Activated naive CD8-positive, alpha-beta T cell treated with anti-CD3 and anti-CD28 coated beads, Interleukin-2, amount 10 ng/mL, durations not matched to agents 7 days and 5 days (primary cell): ENCODE data around the gene LIAS. TPM values are rescaled to one million over a fixed set of nuclear protein-coding genes. Genes with fewer than 3 reads are reported as not detected.
"Not testable (repeated sequence)": the region's sequence is repeated elsewhere in the genome, so short reads cannot be mapped to it uniquely, and the experiment has no call there.

Source experiments
- ATAC-seq: fragments of 150-1000 bp; cut with Tn5 transposase; one replicate; pipeline ENCODE4 v1.10.0; 2021; ENCODE audit warnings: low read depth, moderate library complexity
- POLR2A ChIA-PET: fragments of 350-600 bp; sonication (Branson Sonifier 250); formaldehyde crosslinking; loops from one replicate; lab custom pipeline; 2021; ENCODE audit warnings: antibody characterized with exemption; lab: Charles Lee
- DNase-seq: peaks from one replicate; pipeline ENCODE4 v3.0.0; 2021
- H3K27ac Mint-ChIP-seq: one replicate; pipeline ENCODE4 v1.8.0; 2022; ENCODE audit warnings: mild to moderate bottlenecking, mixed read lengths
- H3K27me3 Mint-ChIP-seq: one replicate; pipeline ENCODE4 v1.8.0; 2022; ENCODE audit warnings: mild to moderate bottlenecking, moderate library complexity, mixed read lengths
- H3K36me3 Mint-ChIP-seq: one replicate; pipeline ENCODE4 v1.8.0; 2021; ENCODE audit warnings: mild to moderate bottlenecking, mixed read lengths
- H3K4me1 Mint-ChIP-seq: one replicate; pipeline ENCODE4 v1.8.0; 2021; ENCODE audit warnings: mixed read lengths
- H3K4me3 Mint-ChIP-seq: one replicate; pipeline ENCODE4 v1.8.0; 2022; ENCODE audit warnings: mild to moderate bottlenecking, moderate library complexity, mixed read lengths
- H3K9me3 Mint-ChIP-seq: one replicate; pipeline ENCODE4 v1.8.0; 2021; ENCODE audit warnings: mixed read lengths
- total RNA-seq, 2 experiments: library from RNA; stranded (reverse); gene quantifications; one replicate each; pipeline ENCODE4 v1.2.3, GENCODE V29; 2021

LIAS gene
- total RNA-seq, 2 experiments from 2014 or later = 16.0 to 18.0 TPM

GRCh38 chr4:39442998-39443397 lies 15.9 kb upstream of the LIAS start:
- POLR2A ChIA-PET = no interaction called here
- no peak for ATAC-seq

GRCh38 chr4:39446483-39446841 lies 12.4 kb upstream of the LIAS start:
- POLR2A ChIA-PET = interaction anchor here (0.5 to 2.8 kb wide), 3 partner anchors 9 to 14 kb away, joined by 3 to 15 read pairs (median 4); partner anchors contain the start of genes LIAS and RPL9
- no peak for DNase-seq
- Mint-ChIP-seq H3K9me3 (no peaks in the 10 kb centered on the region), H3K27me3 (peaks cover 2% of the 10 kb centered on the region), H3K27ac (peak overlapping the region; percentile 12), H3K36me3 (peaks cover 11% of the 10 kb centered on the region), H3K4me1 (peaks cover 10% of the 10 kb centered on the region), H3K4me3 (no peak overlapping the region)
- no peak for ATAC-seq

More at GRCh38 chr4:39442998-39443397, 15.9 kb upstream of the LIAS start:
- Mint-ChIP-seq H3K27me3 (peaks cover 13% of the 10 kb centered on the region), H3K4me3 (no peak overlapping the region), H3K36me3 (no peaks in the 10 kb centered on the region), H3K4me1 (peaks cover 4% of the 10 kb centered on the region), H3K9me3 (no peaks in the 10 kb centered on the region), H3K27ac (no peak overlapping the region)
- no peak for DNase-seq

GRCh38 chr4:39446842-39447573 lies 11.8 kb upstream of the LIAS start:
- Mint-ChIP-seq H3K9me3 (no peaks in the 10 kb centered on the region), H3K27ac (peak overlapping the region; percentile 34), H3K4me1 (peaks cover 11% of the 10 kb centered on the region), H3K27me3 (peaks cover 2% of the 10 kb centered on the region), H3K36me3 (peaks cover 15% of the 10 kb centered on the region), H3K4me3 (peak overlapping the region; percentile 63)
- DNase-seq = peak; percentile 62
- POLR2A ChIA-PET = interaction anchor here (0.7 to 2.8 kb wide), 2 partner anchors 10 to 12 kb away, joined by 3 to 15 read pairs; partner anchors contain the start of genes LIAS and RPL9
- ATAC-seq = peak; percentile 90

GRCh38 chr4:39450618-39451017 lies 8.2 kb upstream of the LIAS start:
- Mint-ChIP-seq H3K36me3 (peaks cover 41% of the 10 kb centered on the region), H3K27ac (no peak overlapping the region), H3K4me1 (peaks cover 24% of the 10 kb centered on the region), H3K9me3 (no peaks in the 10 kb centered on the region), H3K4me3 (no peak overlapping the region), H3K27me3 (peaks cover under 1% of the 10 kb centered on the region)
- POLR2A ChIA-PET = interaction anchor here (0.7 kb wide), 1 partner anchor 344 kb away, joined by 3 read pairs; no protein-coding TSS in a partner anchor
- ATAC-seq = no peak
- DNase-seq = no peak

- no peaks in the 10 kb centered on the region for H3K27me3 Mint-ChIP-seq
- no peaks in the 10 kb centered on the region for H3K9me3 Mint-ChIP-seq
- no peak overlapping the region for H3K27ac Mint-ChIP-seq
- H3K4me3 Mint-ChIP-seq = no peak overlapping the region
- H3K36me3 Mint-ChIP-seq = peaks cover 45% of the 10 kb centered on the region
- H3K4me1 Mint-ChIP-seq = peaks cover 28% of the 10 kb centered on the region
- POLR2A ChIA-PET = interaction anchor here (0.7 to 1.0 kb wide), 2 partner anchors 86 to 343 kb away, joined by 3 to 4 read pairs; no protein-coding TSS in a partner anchor
- no peak for ATAC-seq
- DNase-seq = no peak
These were observed 7.3 kb upstream of the LIAS start for GRCh38 chr4:39451423-39452023.

GRCh38 chr4:39452153-39452859 lies 6.5 kb upstream of the LIAS start:
- no peak for ATAC-seq
- POLR2A ChIA-PET = interaction anchor here (1.0 kb wide), 1 partner anchor 87 kb away, joined by 4 read pairs; no protein-coding TSS in a partner anchor
- no peaks in the 10 kb centered on the region for H3K9me3 Mint-ChIP-seq
- DNase-seq = no peak
- no peak overlapping the region for H3K4me3 Mint-ChIP-seq
- peaks cover 53% of the 10 kb centered on the region for H3K36me3 Mint-ChIP-seq
- H3K4me1 Mint-ChIP-seq = peaks cover 34% of the 10 kb centered on the region
- no peaks in the 10 kb centered on the region for H3K27me3 Mint-ChIP-seq
- H3K27ac Mint-ChIP-seq = no peak overlapping the region

- peaks cover 37% of the 10 kb centered on the region for H3K4me1 Mint-ChIP-seq
- H3K9me3 Mint-ChIP-seq = no peaks in the 10 kb centered on the region
- DNase-seq (no peak), ATAC-seq (no peak)
- H3K36me3 Mint-ChIP-seq = peaks cover 58% of the 10 kb centered on the region
- H3K27me3 Mint-ChIP-seq = no peaks in the 10 kb centered on the region
- H3K27ac Mint-ChIP-seq = no peak overlapping the region
- POLR2A ChIA-PET = interaction anchor here (0.6 kb wide), 1 partner anchor 100 kb away, joined by 9 read pairs; no protein-coding TSS in a partner anchor
- H3K4me3 Mint-ChIP-seq = no peak overlapping the region
These were observed 5.8 kb upstream of the LIAS start for GRCh38 chr4:39452860-39453587.

- no peak overlapping the region for H3K27ac Mint-ChIP-seq
- H3K9me3 Mint-ChIP-seq = no peaks in the 10 kb centered on the region
- peaks cover 58% of the 10 kb centered on the region for H3K36me3 Mint-ChIP-seq
- H3K4me3 Mint-ChIP-seq = no peak overlapping the region
- peaks cover 37% of the 10 kb centered on the region for H3K4me1 Mint-ChIP-seq
- ATAC-seq (no peak), DNase-seq (no peak)
- H3K27me3 Mint-ChIP-seq = no peaks in the 10 kb centered on the region
- POLR2A ChIA-PET = interaction anchor here (0.6 kb wide), 1 partner anchor 100 kb away, joined by 9 read pairs; no protein-coding TSS in a partner anchor
These were observed 5.1 kb upstream of the LIAS start for GRCh38 chr4:39453738-39454137.

- Mint-ChIP-seq H3K27me3 (no peaks in the 10 kb centered on the region), H3K9me3 (no peaks in the 10 kb centered on the region), H3K27ac (no peak overlapping the region), H3K4me3 (no peak overlapping the region), H3K4me1 (peaks cover 42% of the 10 kb centered on the region), H3K36me3 (peaks cover 54% of the 10 kb centered on the region)
- POLR2A ChIA-PET = interaction anchor here (0.6 kb wide), 1 partner anchor 102 kb away, joined by 3 read pairs; no protein-coding TSS in a partner anchor
- no peak for DNase-seq
- ATAC-seq = no peak
These were observed 3.4 kb upstream of the LIAS start for GRCh38 chr4:39455486-39455885.

- POLR2A ChIA-PET = interaction anchor here (0.6 to 2.8 kb wide), 5 partner anchors 12 to 569 kb away, joined by 3 to 16 read pairs (median 3); partner anchors contain the start of gene SMIM14
- ATAC-seq (no peak), DNase-seq (no peak)
- H3K9me3 Mint-ChIP-seq = no peaks in the 10 kb centered on the region
- H3K36me3 Mint-ChIP-seq = peaks cover 42% of the 10 kb centered on the region
- H3K27me3 Mint-ChIP-seq = no peaks in the 10 kb centered on the region
- H3K4me1 Mint-ChIP-seq = peaks cover 44% of the 10 kb centered on the region
- peak overlapping the region; percentile 97 for H3K27ac Mint-ChIP-seq
- H3K4me3 Mint-ChIP-seq = peak overlapping the region; percentile 95
These were observed 1.7 kb upstream of the LIAS start for GRCh38 chr4:39456946-39457763.

GRCh38 chr4:39458161-39458504 lies 723 bp upstream of the LIAS start:
- H3K27ac Mint-ChIP-seq = peak overlapping the region; percentile 97
- DNase-seq, H3K9me3 Mint-ChIP-seq, ATAC-seq, H3K27me3 Mint-ChIP-seq: not testable (repeated sequence)
- peak overlapping the region; percentile 95 for H3K4me3 Mint-ChIP-seq
- POLR2A ChIA-PET = interaction anchor here (0.6 to 2.8 kb wide), 9 partner anchors 10 to 518 kb away, joined by 3 to 21 read pairs (median 8); partner anchors contain the start of genes RFC1, SMIM14, UBE2K and UGDH
- H3K36me3 Mint-ChIP-seq = peaks cover 34% of the 10 kb centered on the region
- peaks cover 41% of the 10 kb centered on the region for H3K4me1 Mint-ChIP-seq
